Astrocyte (in vitro differentiated cells and primary cell): ENCODE measurements around the gene TBK1. TPM values are rescaled to one million over a fixed set of nuclear protein-coding genes. Genes with fewer than 3 reads are reported as not detected.

ENCODE experiments used
- DNase-seq: peaks from one replicate; pipeline ENCODE4 v3.0.0-alpha.2; 2010; ENCODE audit warnings: low read depth
- FAIRE-seq: peaks from 2 replicates; lab custom pipeline; 2011; peaks lifted over from hg19 to GRCh38; lab: Jason Lieb, UNC
- H2AFZ ChIP-seq: 2 replicates; pipeline ENCODE4 v1.6.0; 2012; ENCODE audit warnings: low read depth, low read length, inconsistent platforms
- H3K27ac ChIP-seq: 2 replicates; pipeline ENCODE4 v1.5.1; 2011; ENCODE audit warnings: low read depth, low read length, inconsistent platforms
- H3K27me3 ChIP-seq: 2 replicates; pipeline ENCODE4 v1.6.0; 2011; ENCODE audit warnings: low read length, inconsistent platforms; ENCODE audit not compliant: insufficient read depth
- H3K36me3 ChIP-seq: 2 replicates; pipeline ENCODE4 v1.5.1; 2011; ENCODE audit warnings: low read length, inconsistent platforms; ENCODE audit not compliant: insufficient read depth
- H3K4me1 ChIP-seq: 2 replicates; pipeline ENCODE4 v1.5.1; 2011; ENCODE audit warnings: low read length, inconsistent platforms; ENCODE audit not compliant: insufficient read depth
- H3K4me2 ChIP-seq: 2 replicates; pipeline ENCODE4 v1.6.0; 2012; ENCODE audit warnings: low read length, inconsistent platforms
- H3K4me3 ChIP-seq: 2 replicates; pipeline ENCODE4 v1.5.1; 2011; ENCODE audit warnings: low read depth, mild to moderate bottlenecking, low read length, inconsistent platforms; ENCODE audit not compliant: insufficient read depth
- H3K79me2 ChIP-seq: 2 replicates; pipeline ENCODE4 v1.6.0; 2012; ENCODE audit warnings: mild to moderate bottlenecking, low read length, inconsistent platforms; ENCODE audit not compliant: insufficient read depth
- H3K9ac ChIP-seq: 2 replicates; pipeline ENCODE4 v1.6.0; 2012; ENCODE audit warnings: mild to moderate bottlenecking, low read length, inconsistent platforms
- H3K9me3 ChIP-seq: 2 replicates; pipeline ENCODE4 v1.5.1; 2012; ENCODE audit warnings: low read depth, mild to moderate bottlenecking, low read length, inconsistent platforms; ENCODE audit not compliant: insufficient read depth
- H4K20me1 ChIP-seq: 2 replicates; pipeline ENCODE4 v1.6.0; 2012; ENCODE audit warnings: low read length, inconsistent platforms; ENCODE audit not compliant: insufficient read depth
- H3K27ac Mint-ChIP-seq: one replicate; pipeline ENCODE4 v1.8.0; 2021; ENCODE audit warnings: mild to moderate bottlenecking, mixed read lengths; ENCODE audit not compliant: unreplicated experiment
- H3K27me3 Mint-ChIP-seq: one replicate; pipeline ENCODE4 v1.8.0; 2021; ENCODE audit warnings: low read depth, mixed read lengths; ENCODE audit not compliant: unreplicated experiment
- H3K36me3 Mint-ChIP-seq: one replicate; pipeline ENCODE4 v1.8.0; 2021; ENCODE audit warnings: low read depth, mixed read lengths; ENCODE audit not compliant: unreplicated experiment
- H3K4me1 Mint-ChIP-seq: one replicate; pipeline ENCODE4 v1.8.0; 2021; ENCODE audit warnings: low read depth, mixed read lengths; ENCODE audit not compliant: unreplicated experiment
- H3K4me3 Mint-ChIP-seq: one replicate; pipeline ENCODE4 v1.8.0; 2021; ENCODE audit warnings: mild to moderate bottlenecking, moderate library complexity, mixed read lengths; ENCODE audit not compliant: unreplicated experiment
- H3K9me3 Mint-ChIP-seq: one replicate; pipeline ENCODE4 v1.8.0; 2021; ENCODE audit warnings: mild to moderate bottlenecking, mixed read lengths; ENCODE audit not compliant: unreplicated experiment
- CTCF ChIP-seq: IDR thresholded peaks from 2 replicates; pipeline ENCODE4 v1.5.1; 2011; ENCODE audit warnings: low read depth, mild to moderate bottlenecking, inconsistent platforms, low read length, moderate library complexity; ENCODE audit not compliant: insufficient read depth
- EZH2 ChIP-seq: IDR thresholded peaks from 2 replicates; pipeline ENCODE4 v1.6.1; 2012; ENCODE audit warnings: mild to moderate bottlenecking, low read length, inconsistent platforms; ENCODE audit not compliant: insufficient read depth
- total RNA-seq: library from RNA; stranded (reverse); gene quantifications from 2 replicates; pipeline ENCODE4 v1.2.1, GENCODE V29; 2021

Gene TBK1
- total RNA-seq, 1 donor from 2014 or later: 23.7 TPM

DNA sequence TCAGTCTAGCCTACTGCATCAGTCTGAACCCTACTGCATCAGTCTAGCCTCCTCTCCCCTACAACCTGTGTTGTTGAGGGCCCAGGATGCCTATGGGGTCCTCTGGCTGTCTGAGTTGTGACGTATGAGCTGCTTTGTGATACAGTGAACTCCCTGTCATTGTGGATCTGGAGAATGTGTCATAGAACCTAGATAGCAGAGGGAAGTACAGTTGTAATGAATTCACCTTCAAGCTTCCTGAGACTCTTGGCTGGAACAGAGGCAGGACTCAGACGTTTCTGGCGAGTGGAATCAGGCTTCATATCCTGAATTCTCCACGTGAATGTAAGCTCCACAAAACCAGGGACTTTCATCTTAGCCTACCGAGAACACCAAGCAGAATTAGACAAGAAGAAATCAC lies 17.0 kb downstream of the TBK1 start:
- H3K4me1 Mint-ChIP-seq: no peaks in the 10 kb centered on the region
- no peak for TF ChIP-seq CTCF
- TF ChIP-seq EZH2: no peak
- DNase-seq: no peak
- H3K4me3 Mint-ChIP-seq: no peak overlapping the region
- H3K36me3 ChIP-seq: peaks cover 39% of the 10 kb centered on the region
- peaks cover 21% of the 10 kb centered on the region for H3K36me3 Mint-ChIP-seq
- H3K4me3 ChIP-seq: no peak overlapping the region
- H3K9me3 Mint-ChIP-seq: no peaks in the 10 kb centered on the region
- no peaks in the 10 kb centered on the region for H3K9me3 ChIP-seq
- H3K27me3 Mint-ChIP-seq: no peaks in the 10 kb centered on the region
- H3K27ac Mint-ChIP-seq: no peak overlapping the region
- H4K20me1 ChIP-seq: peaks cover 4% of the 10 kb centered on the region
- no peak overlapping the region for H3K4me2 ChIP-seq
- FAIRE-seq: no peak
- H3K27me3 ChIP-seq: no peaks in the 10 kb centered on the region
- no peaks in the 10 kb centered on the region for H3K4me1 ChIP-seq
- peaks cover 4% of the 10 kb centered on the region for H3K79me2 ChIP-seq
- no peak overlapping the region for H2AFZ ChIP-seq
- no peak overlapping the region for H3K27ac ChIP-seq
- H3K9ac ChIP-seq: no peak overlapping the region

- DNase-seq (no peak), FAIRE-seq (no peak)
- H3K27me3 Mint-ChIP-seq: no peaks in the 10 kb centered on the region
- no peaks in the 10 kb centered on the region for H3K9me3 Mint-ChIP-seq
- no peaks in the 10 kb centered on the region for H3K9me3 ChIP-seq
- H3K4me1 ChIP-seq: no peaks in the 10 kb centered on the region
- H3K4me2 ChIP-seq: no peak overlapping the region
- H3K79me2 ChIP-seq: peaks cover 4% of the 10 kb centered on the region
- H3K36me3 Mint-ChIP-seq: peaks cover 22% of the 10 kb centered on the region
- peaks cover 40% of the 10 kb centered on the region for H3K36me3 ChIP-seq
- H3K9ac ChIP-seq: no peak overlapping the region
- H3K4me3 Mint-ChIP-seq: no peak overlapping the region
- no peak overlapping the region for H3K4me3 ChIP-seq
- no peak overlapping the region for H2AFZ ChIP-seq
- no peak overlapping the region for H3K27ac ChIP-seq
- no peaks in the 10 kb centered on the region for H3K4me1 Mint-ChIP-seq
- no peak for TF ChIP-seq EZH2
- TF ChIP-seq CTCF: no peak
- no peak overlapping the region for H3K27ac Mint-ChIP-seq
- H4K20me1 ChIP-seq: peaks cover 4% of the 10 kb centered on the region
- H3K27me3 ChIP-seq: no peaks in the 10 kb centered on the region
Measured at GRCh38 chr12:64469455-64470142, 17.7 kb downstream of the TBK1 start.

- H3K4me3 Mint-ChIP-seq: no peak overlapping the region
- Histone ChIP-seq H3K9ac (no peak overlapping the region), H3K79me2 (peaks cover 12% of the 10 kb centered on the region), H3K4me3 (no peak overlapping the region), H4K20me1 (peaks cover 7% of the 10 kb centered on the region), H3K9me3 (peaks cover 2% of the 10 kb centered on the region), H3K36me3 (peaks cover 45% of the 10 kb centered on the region), H3K27ac (no peak overlapping the region), H3K27me3 (no peaks in the 10 kb centered on the region), H2AFZ (no peak overlapping the region), H3K4me1 (no peaks in the 10 kb centered on the region), H3K4me2 (no peak overlapping the region)
- peaks cover 2% of the 10 kb centered on the region for H3K9me3 Mint-ChIP-seq
- TF ChIP-seq EZH2: no peak
- TF ChIP-seq CTCF: no peak
- H3K27me3 Mint-ChIP-seq: no peaks in the 10 kb centered on the region
- peaks cover 25% of the 10 kb centered on the region for H3K36me3 Mint-ChIP-seq
- DNase-seq: no peak
- H3K27ac Mint-ChIP-seq: no peak overlapping the region
- no peaks in the 10 kb centered on the region for H3K4me1 Mint-ChIP-seq
- FAIRE-seq: no peak
Measured at GRCh38 chr12:64470495-64470894, 18.6 kb downstream of the TBK1 start.
